Adrenal gland (tissue), 12 donors: ENCODE results near the gene RNF141. TPM values are rescaled to one million over a fixed set of nuclear protein-coding genes. Genes with fewer than 3 reads are reported as not detected.

Source experiments
- DNase-seq, 7 donors: peaks; one replicate each; pipeline ENCODE4 v3.0.0-alpha.2; 2019 to 2020
- H3K27ac ChIP-seq, 5 donors: fragments of 200-600 bp; sonication (generic) in 4 of 5; 1 replicate in 3 of 5; 2 replicates in 2 of 5; pipeline versions ENCODE4 v1.5.1 to v1.8.0; 2016 to 2020; ENCODE audit warnings: mild to moderate bottlenecking in 1 of 5
- H3K27me3 ChIP-seq: fragments of 200-600 bp; 2 replicates; pipeline ENCODE4 v1.8.0; 2021
- H3K36me3 ChIP-seq, 2 donors: fragments of 200-600 bp; replicated peaks in 1 of 2; 1 replicate in 1 of 2; 2 replicates in 1 of 2; pipeline versions ENCODE4 v1.5.1 to v1.8.0; 2018 to 2022
- H3K4me1 ChIP-seq, 2 donors: fragments of 200-600 bp; replicated peaks in 1 of 2; 1 replicate in 1 of 2; 2 replicates in 1 of 2; pipeline versions ENCODE4 v1.5.1 to v1.8.0; 2018 to 2021
- H3K4me3 ChIP-seq, 4 donors: fragments of 200-600 bp; sonication (generic) in 3 of 4; one replicate each; pipeline ENCODE4 v1.5.1; 2016 to 2018
- H3K9me3 ChIP-seq, 3 donors: fragments of 200-600 bp; sonication (generic) in 1 of 3; replicated peaks in 1 of 3; 1 replicate in 2 of 3; 2 replicates in 1 of 3; pipeline versions ENCODE4 v1.5.1 to v1.8.0; 2016 to 2021
- POLR2A ChIP-seq, 2 donors: fragments of 450-650 bp; IDR thresholded peaks; one replicate each; pipeline ENCODE4 v1.6.1; 2017; ENCODE audit warnings: antibody characterized with exemption in 2 of 2, mild to moderate bottlenecking in 2 of 2, moderate library complexity in 1 of 2
- WGBS, 4 donors: extraction: QIAGEN DNeasy Blood & Tissue Kit in 2 of 4; methylation state at CpG; one replicate each; pipeline versions ENCODE4 v1.1.5 to v1.1.7; 2013 to 2017; 5-methylcytosine and 5-hydroxymethylcytosine counted together
- intact Hi-C, 2 donors: fragments of 100-400 bp; cut with DNase I; formaldehyde crosslinking; loops; one replicate each; pipeline versions ENCODE4 v1.14.1 to v1.15.0; 2022 to 2023
- polyA plus RNA-seq, 3 donors: library from polyadenylated mRNA; stranded (reverse); fragments of 200-250 nt in 2 of 3; fragments of 350-450 nt in 1 of 3; fragmentation: Illumina TruSeq in 1 of 3; extraction: RNeasy Lipid Tissue Mini Kit (QIAGEN cat#74804) in 1 of 3; gene quantifications; one replicate each; pipeline ENCODE4 v1.2.3, GENCODE V29; 2013 to 2014
- total RNA-seq, 9 donors: library from RNA; depleted of rRNA in 4 of 9; stranded (reverse); fragments of >200 nt in 4 of 9; fragments of 120-200 nt in 1 of 9; fragmentation: NEBNext Ultra II Directional in 1 of 9; extraction: Animal tissue kit (Norgen Biotek cat#: 25700) in 1 of 9; gene quantifications; one replicate each; pipeline versions ENCODE4 v1.1.0 to v1.2.4, GENCODE V29; 2013 to 2023
- TF ChIP-seq, protein P1 (sequence below), 6 experiments: fragments of 450-650 bp in 4 of 6; fragments of 200-600 bp in 2 of 6; sonication (generic) in 1 of 6; IDR thresholded peaks; 1 replicate in 5 of 6; 2 replicates in 1 of 6; pipeline versions ENCODE4 v1.5.1 to v1.8.0; 2016 to 2021; ENCODE audit warnings: antibody characterized with exemption in 6 of 6, mild to moderate bottlenecking in 2 of 6, moderate library complexity in 1 of 6
- donor health status: healthy with polysubstance abuse.
- donor health status: Bipolar disorder and iron deficiency.
- donor health status: DM: yes; HTN: yes; CAD: no.
- donor health status: DM: no; HTN: no; CAD: no.
- donor health status: DM: no; HTN: no; CAD: no.
- donor health status: DM: yes; HTN: yes; CAD: no.

The RNF141 gene
- total and polyA plus RNA-seq, 12 donors, result 10.3 to 109 (median 56.1) TPM

GRCh38 chr11:10544491-10545465 is 3.8 kb upstream of the RNF141 start:
- Histone ChIP-seq H3K27ac (no peak overlapping the region), H3K36me3 (no peaks in the 10 kb centered on the region), H3K4me1 (peaks cover 0 to 6% of the 10 kb centered on the region in 2 donors), H3K4me3 (no peak overlapping the region), H3K9me3 (no peaks in the 10 kb centered on the region), H3K27me3 (no peaks in the 10 kb centered on the region)
- intact Hi-C loops, result no loop called here
- TF ChIP-seq, protein P1, sequence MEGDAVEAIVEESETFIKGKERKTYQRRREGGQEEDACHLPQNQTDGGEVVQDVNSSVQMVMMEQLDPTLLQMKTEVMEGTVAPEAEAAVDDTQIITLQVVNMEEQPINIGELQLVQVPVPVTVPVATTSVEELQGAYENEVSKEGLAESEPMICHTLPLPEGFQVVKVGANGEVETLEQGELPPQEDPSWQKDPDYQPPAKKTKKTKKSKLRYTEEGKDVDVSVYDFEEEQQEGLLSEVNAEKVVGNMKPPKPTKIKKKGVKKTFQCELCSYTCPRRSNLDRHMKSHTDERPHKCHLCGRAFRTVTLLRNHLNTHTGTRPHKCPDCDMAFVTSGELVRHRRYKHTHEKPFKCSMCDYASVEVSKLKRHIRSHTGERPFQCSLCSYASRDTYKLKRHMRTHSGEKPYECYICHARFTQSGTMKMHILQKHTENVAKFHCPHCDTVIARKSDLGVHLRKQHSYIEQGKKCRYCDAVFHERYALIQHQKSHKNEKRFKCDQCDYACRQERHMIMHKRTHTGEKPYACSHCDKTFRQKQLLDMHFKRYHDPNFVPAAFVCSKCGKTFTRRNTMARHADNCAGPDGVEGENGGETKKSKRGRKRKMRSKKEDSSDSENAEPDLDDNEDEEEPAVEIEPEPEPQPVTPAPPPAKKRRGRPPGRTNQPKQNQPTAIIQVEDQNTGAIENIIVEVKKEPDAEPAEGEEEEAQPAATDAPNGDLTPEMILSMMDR (IDR thresholded peaks at IDR 0.05), result no peak
- no peak for TF ChIP-seq POLR2A (IDR thresholded peaks at IDR 0.05)
- no peak for DNase-seq
- WGBS, 4 donors, result 81 to 91% (median 89%) methylated on average over 6 to 7 of the region's 7 CpGs

GRCh38 chr11:10543782-10544181 is 2.8 kb upstream of the RNF141 start:
- Histone ChIP-seq H3K36me3 (no peaks in the 10 kb centered on the region), H3K27ac (no peak overlapping the region), H3K27me3 (no peaks in the 10 kb centered on the region), H3K9me3 (no peaks in the 10 kb centered on the region), H3K4me1 (peaks cover 0 to 15% of the 10 kb centered on the region in 2 donors), H3K4me3 (no peak overlapping the region)
- WGBS, 4 donors, result 79 to 92% (median 87%) methylated on average over 9 to 14 of the region's 14 CpGs
- DNase-seq, result no peak
- TF ChIP-seq POLR2A (IDR thresholded peaks at IDR 0.05), result no peak
- TF ChIP-seq, protein P1 (IDR thresholded peaks at IDR 0.05), result no peak
- intact Hi-C loops, result no loop called here

DNA sequence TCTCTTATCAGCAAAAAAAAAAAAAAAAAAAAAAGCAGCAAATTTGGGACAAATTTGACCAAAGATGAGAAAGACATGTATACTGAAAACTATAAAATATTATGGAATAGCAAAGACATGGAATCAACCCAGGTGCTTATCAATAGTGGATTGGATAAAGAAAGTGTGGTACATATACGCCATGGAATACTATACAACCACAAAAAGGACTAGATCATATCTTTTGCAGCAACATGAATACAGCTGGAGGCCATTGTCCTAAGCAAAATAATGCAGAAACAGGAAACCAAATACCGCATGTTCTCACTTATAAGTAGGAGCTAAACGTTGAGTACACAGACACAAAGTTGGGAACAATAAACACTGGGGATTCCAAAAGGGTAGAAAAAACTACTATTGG is 1.8 kb upstream of the RNF141 start:
- Histone ChIP-seq H3K4me1 (peaks cover 0 to 24% of the 10 kb centered on the region in 2 donors), H3K27ac (no peak overlapping the region), H3K36me3 (no peaks in the 10 kb centered on the region), H3K4me3 (no peak overlapping the region), H3K27me3 (no peaks in the 10 kb centered on the region), H3K9me3 (no peaks in the 10 kb centered on the region)
- DNase-seq, result no peak
- WGBS, 4 donors, result 87 to 96% (median 93%) methylated on average over 3 of the region's 3 CpGs
- TF ChIP-seq, protein P1 (IDR thresholded peaks at IDR 0.05), result no peak
- no peak for TF ChIP-seq POLR2A (IDR thresholded peaks at IDR 0.05)
- intact Hi-C loops, result no loop called here

DNA sequence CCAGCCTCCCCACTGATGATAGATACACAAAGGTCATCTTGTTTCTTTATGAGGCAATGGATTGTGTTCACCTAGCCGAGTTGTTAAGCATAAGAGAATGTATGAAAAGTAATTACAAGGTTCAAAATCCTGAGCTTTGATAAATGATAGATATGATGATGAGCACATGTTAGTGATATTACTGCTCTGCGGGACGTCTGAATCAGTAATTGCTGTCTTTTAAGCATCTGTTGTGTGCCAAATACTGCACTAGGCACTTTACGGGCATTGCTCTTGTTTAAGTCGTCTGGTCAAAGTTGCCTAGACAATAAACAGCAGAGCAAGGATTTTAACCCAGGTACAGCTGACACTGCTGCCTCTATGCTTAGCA is 559 bp upstream of the RNF141 start:
- intact Hi-C loops, result no loop called here
- no peaks in the 10 kb centered on the region for H3K9me3 ChIP-seq
- WGBS, 4 donors, result 31 to 43% (median 39%) methylated on average over 5 of the region's 5 CpGs
- H3K27ac ChIP-seq, result peak overlapping the region in 4 of 5 donors; percentile 75 to 95 (median 86)
- peak overlapping the region in 2 of 4 donors; percentile 27 to 83 for H3K4me3 ChIP-seq
- peaks cover 0 to 24% of the 10 kb centered on the region in 2 donors for H3K4me1 ChIP-seq
- TF ChIP-seq, protein P1 (IDR thresholded peaks at IDR 0.05), result no peak
- TF ChIP-seq POLR2A (IDR thresholded peaks at IDR 0.05), result no peak
- H3K36me3 ChIP-seq, result no peaks in the 10 kb centered on the region
- no peaks in the 10 kb centered on the region for H3K27me3 ChIP-seq
- no peak for DNase-seq
